Activated CD4-positive, alpha-beta T cell treated with anti-CD3 and anti-CD28 coated beads, Interleukin-2, amount 10 ng/mL, durations not matched to agents 7 days and 5 days (primary cell): ENCODE results near the gene ERCC8. TPM values are rescaled to one million over a fixed set of nuclear protein-coding genes. Genes with fewer than 3 reads are reported as not detected.

ENCODE experiments used
- CTCF ChIA-PET: fragments of 350-600 bp; sonication (Branson Sonifier 250); formaldehyde crosslinking; loops from one replicate; lab custom pipeline; 2021; ENCODE audit warnings: antibody characterized with exemption; lab: Charles Lee
- POLR2A ChIA-PET: fragments of 350-600 bp; sonication (Branson Sonifier 250); formaldehyde crosslinking; loops from one replicate; lab custom pipeline; 2021; ENCODE audit warnings: antibody characterized with exemption; lab: Charles Lee
- DNase-seq: peaks from one replicate; pipeline ENCODE4 v3.0.0-alpha.2; 2020
- H3K27ac Mint-ChIP-seq: one replicate; pipeline ENCODE4 v1.8.0; 2021; ENCODE audit warnings: mild to moderate bottlenecking, moderate library complexity, mixed read lengths
- H3K27me3 Mint-ChIP-seq: one replicate; pipeline ENCODE4 v1.8.0; 2021; ENCODE audit warnings: mixed read lengths
- H3K36me3 Mint-ChIP-seq: one replicate; pipeline ENCODE4 v1.8.0; 2021; ENCODE audit warnings: low read depth, mixed read lengths
- H3K4me1 Mint-ChIP-seq: one replicate; pipeline ENCODE4 v1.8.0; 2021; ENCODE audit warnings: mixed read lengths
- H3K4me3 Mint-ChIP-seq: one replicate; pipeline ENCODE4 v1.8.0; 2021; ENCODE audit warnings: mild to moderate bottlenecking, moderate library complexity, mixed read lengths
- H3K9me3 Mint-ChIP-seq: one replicate; pipeline ENCODE4 v1.8.0; 2021; ENCODE audit warnings: mixed read lengths
- total RNA-seq, 2 experiments: library from RNA; stranded (reverse); gene quantifications; one replicate each; pipeline ENCODE4 v1.2.3, GENCODE V29; 2021

Gene ERCC8
- total RNA-seq, 2 experiments from 2014 or later = 9.9 to 10.0 TPM

GRCh38 chr5:60826653-60827052 lies 118.2 kb downstream of the ERCC8 start:
- Mint-ChIP-seq H3K4me1 (peaks cover 30% of the 10 kb centered on the region), H3K36me3 (no peaks in the 10 kb centered on the region), H3K4me3 (no peak overlapping the region), H3K9me3 (no peaks in the 10 kb centered on the region), H3K27me3 (no peaks in the 10 kb centered on the region), H3K27ac (no peak overlapping the region)
- ChIA-PET POLR2A (no interaction called here), CTCF (no interaction called here)
- DNase-seq = no peak

Other genes starting within 250 kb of the ERCC8 start
- gene DEPDC1B, start 244.9 kb downstream of the ERCC8 start, total RNA-seq = 10 to 100 TPM; 46.7 to 51.1 TPM
- under 1 TPM; 0.42 to 0.99 TPM for gene ELOVL7, start 100.8 kb downstream of the ERCC8 start, total RNA-seq
- gene NDUFAF2, start 135 bp upstream of the ERCC8 start, total RNA-seq = 10 to 100 TPM; 18.9 to 22.3 TPM
- gene SMIM15, start 217.4 kb upstream of the ERCC8 start, total RNA-seq = 10 to 100 TPM; 49.0 to 57.2 TPM